ENCODE data around the gene GLRX5. TPM values are rescaled to one million over a fixed set of nuclear protein-coding genes. Genes with fewer than 3 reads are reported as not detected.

Gene GLRX5
- total and polyA plus RNA-seq, 2 donors (not counting 1 experiment from before 2014, with no cell fraction given), result 28.4 to 47.6 TPM

GRCh38 chr14:95521001-95521400, 13.8 kb upstream of the GLRX5 start:
- H3K4me1 ChIP-seq (ENCODE audit: control insufficient read depth, extremely low read depth, insufficient read depth, low read length), result peaks cover 26% of the 10 kb centered on the region

GRCh38 chr14:95522116-95522515, 12.7 kb upstream of the GLRX5 start:
- TF ChIP-seq EZH2 (IDR thresholded peaks at IDR 0.05; ENCODE audit: low read length, missing control alignments), result no peak
- TF ChIP-seq, protein P1, sequence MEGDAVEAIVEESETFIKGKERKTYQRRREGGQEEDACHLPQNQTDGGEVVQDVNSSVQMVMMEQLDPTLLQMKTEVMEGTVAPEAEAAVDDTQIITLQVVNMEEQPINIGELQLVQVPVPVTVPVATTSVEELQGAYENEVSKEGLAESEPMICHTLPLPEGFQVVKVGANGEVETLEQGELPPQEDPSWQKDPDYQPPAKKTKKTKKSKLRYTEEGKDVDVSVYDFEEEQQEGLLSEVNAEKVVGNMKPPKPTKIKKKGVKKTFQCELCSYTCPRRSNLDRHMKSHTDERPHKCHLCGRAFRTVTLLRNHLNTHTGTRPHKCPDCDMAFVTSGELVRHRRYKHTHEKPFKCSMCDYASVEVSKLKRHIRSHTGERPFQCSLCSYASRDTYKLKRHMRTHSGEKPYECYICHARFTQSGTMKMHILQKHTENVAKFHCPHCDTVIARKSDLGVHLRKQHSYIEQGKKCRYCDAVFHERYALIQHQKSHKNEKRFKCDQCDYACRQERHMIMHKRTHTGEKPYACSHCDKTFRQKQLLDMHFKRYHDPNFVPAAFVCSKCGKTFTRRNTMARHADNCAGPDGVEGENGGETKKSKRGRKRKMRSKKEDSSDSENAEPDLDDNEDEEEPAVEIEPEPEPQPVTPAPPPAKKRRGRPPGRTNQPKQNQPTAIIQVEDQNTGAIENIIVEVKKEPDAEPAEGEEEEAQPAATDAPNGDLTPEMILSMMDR (conservative IDR thresholded peaks at IDR 0.05 in 1 of 2, IDR thresholded peaks at IDR 0.05 in 1 of 2; ENCODE audit: low read depth in 1 of 2, low read length in 2 of 2), result no peak
- Histone ChIP-seq H3K9ac (ENCODE audit: insufficient read depth, low read length) (no peak overlapping the region), H3K4me2 (ENCODE audit: extremely low read depth, insufficient read depth, low read length) (no peak overlapping the region), H3K4me3 (replicated peaks in 1 of 4; ENCODE audit: control extremely low read depth in 1 of 4, insufficient read depth in 1 of 4, low read depth in 3 of 4, low read length in 4 of 4) (no peak overlapping the region), H2AFZ (ENCODE audit: low read length) (no peak overlapping the region), H3K4me1 (ENCODE audit: control insufficient read depth, extremely low read depth, insufficient read depth, low read length) (peaks cover 29% of the 10 kb centered on the region), H3K36me3 (ENCODE audit: control insufficient read depth, insufficient read depth, low read length) (no peaks in the 10 kb centered on the region), H4K20me1 (ENCODE audit: control insufficient read depth, extremely low read depth, insufficient read depth, low read length) (no peaks in the 10 kb centered on the region), H3K9me3 (ENCODE audit: control insufficient read depth, insufficient read depth, low read depth, low read length) (no peaks in the 10 kb centered on the region), H3K27ac (ENCODE audit: insufficient read depth, low read length) (no peak overlapping the region), H3K79me2 (ENCODE audit: control insufficient read depth, insufficient read depth, low read length) (no peaks in the 10 kb centered on the region), H3K27me3 (ENCODE audit: control insufficient read depth, insufficient read depth, low read length) (no peaks in the 10 kb centered on the region)
- DNase-seq (ENCODE audit: low read depth in 2 of 2), result no peak

More at GRCh38 chr14:95521001-95521400, 13.8 kb upstream of the GLRX5 start:
- Histone ChIP-seq H2AFZ (ENCODE audit: low read length) (no peak overlapping the region), H3K9ac (ENCODE audit: insufficient read depth, low read length) (no peak overlapping the region), H3K79me2 (ENCODE audit: control insufficient read depth, insufficient read depth, low read length) (no peaks in the 10 kb centered on the region), H3K9me3 (ENCODE audit: control insufficient read depth, insufficient read depth, low read depth, low read length) (no peaks in the 10 kb centered on the region), H4K20me1 (ENCODE audit: control insufficient read depth, extremely low read depth, insufficient read depth, low read length) (no peaks in the 10 kb centered on the region), H3K4me2 (ENCODE audit: extremely low read depth, insufficient read depth, low read length) (no peak overlapping the region), H3K27me3 (ENCODE audit: control insufficient read depth, insufficient read depth, low read length) (no peaks in the 10 kb centered on the region), H3K36me3 (ENCODE audit: control insufficient read depth, insufficient read depth, low read length) (no peaks in the 10 kb centered on the region), H3K27ac (ENCODE audit: insufficient read depth, low read length) (no peak overlapping the region), H3K4me3 (replicated peaks in 1 of 4; ENCODE audit: control extremely low read depth in 1 of 4, insufficient read depth in 1 of 4, low read depth in 3 of 4, low read length in 4 of 4) (no peak overlapping the region)
- no peak for DNase-seq (ENCODE audit: low read depth in 2 of 2)
- TF ChIP-seq, protein P1 (conservative IDR thresholded peaks at IDR 0.05 in 1 of 2, IDR thresholded peaks at IDR 0.05 in 1 of 2; ENCODE audit: low read depth in 1 of 2, low read length in 2 of 2), result no peak
- TF ChIP-seq EZH2 (IDR thresholded peaks at IDR 0.05; ENCODE audit: low read length, missing control alignments), result no peak

DNA sequence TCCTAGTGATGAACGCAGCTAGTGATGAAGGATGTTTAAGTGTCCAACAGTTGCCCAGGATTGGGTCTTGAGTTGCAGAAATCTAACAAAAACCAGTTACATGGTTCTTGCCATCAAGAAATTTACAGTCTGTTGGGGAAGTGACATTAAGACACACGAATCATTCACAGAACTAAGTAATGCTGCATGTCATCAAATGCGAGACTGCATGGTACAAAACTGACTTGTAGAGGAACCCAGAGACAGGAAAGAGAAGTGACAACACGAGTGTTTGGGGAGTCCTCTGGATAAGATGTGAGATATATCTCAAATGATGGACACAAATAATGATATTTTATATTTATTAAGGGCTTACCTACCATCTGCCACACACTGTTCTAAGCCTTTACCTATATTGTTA, 12.3 kb upstream of the GLRX5 start:
- Histone ChIP-seq H3K27me3 (ENCODE audit: control insufficient read depth, insufficient read depth, low read length) (no peaks in the 10 kb centered on the region), H3K4me2 (ENCODE audit: extremely low read depth, insufficient read depth, low read length) (no peak overlapping the region), H3K79me2 (ENCODE audit: control insufficient read depth, insufficient read depth, low read length) (no peaks in the 10 kb centered on the region), H3K9ac (ENCODE audit: insufficient read depth, low read length) (no peak overlapping the region), H3K27ac (ENCODE audit: insufficient read depth, low read length) (no peak overlapping the region), H2AFZ (ENCODE audit: low read length) (no peak overlapping the region), H3K4me1 (ENCODE audit: control insufficient read depth, extremely low read depth, insufficient read depth, low read length) (peaks cover 26% of the 10 kb centered on the region), H4K20me1 (ENCODE audit: control insufficient read depth, extremely low read depth, insufficient read depth, low read length) (no peaks in the 10 kb centered on the region), H3K36me3 (ENCODE audit: control insufficient read depth, insufficient read depth, low read length) (no peaks in the 10 kb centered on the region), H3K9me3 (ENCODE audit: control insufficient read depth, insufficient read depth, low read depth, low read length) (no peaks in the 10 kb centered on the region), H3K4me3 (replicated peaks in 1 of 4; ENCODE audit: control extremely low read depth in 1 of 4, insufficient read depth in 1 of 4, low read depth in 3 of 4, low read length in 4 of 4) (no peak overlapping the region)
- TF ChIP-seq, protein P1 (conservative IDR thresholded peaks at IDR 0.05 in 1 of 2, IDR thresholded peaks at IDR 0.05 in 1 of 2; ENCODE audit: low read depth in 1 of 2, low read length in 2 of 2), result no peak
- TF ChIP-seq EZH2 (IDR thresholded peaks at IDR 0.05; ENCODE audit: low read length, missing control alignments), result no peak
- no peak for DNase-seq (ENCODE audit: low read depth in 2 of 2)

All from fibroblast of lung (primary cell).